ENCODE data around the gene HNF4A. TPM values are rescaled to one million over a fixed set of nuclear protein-coding genes. Genes with fewer than 3 reads are reported as not detected.
A peak's percentile ranks its signal among the peaks of the same experiment; 100 is the strongest.

Gene HNF4A
- total RNA-seq, 1 experiment from 2014 or later = 0.15 TPM

DNA sequence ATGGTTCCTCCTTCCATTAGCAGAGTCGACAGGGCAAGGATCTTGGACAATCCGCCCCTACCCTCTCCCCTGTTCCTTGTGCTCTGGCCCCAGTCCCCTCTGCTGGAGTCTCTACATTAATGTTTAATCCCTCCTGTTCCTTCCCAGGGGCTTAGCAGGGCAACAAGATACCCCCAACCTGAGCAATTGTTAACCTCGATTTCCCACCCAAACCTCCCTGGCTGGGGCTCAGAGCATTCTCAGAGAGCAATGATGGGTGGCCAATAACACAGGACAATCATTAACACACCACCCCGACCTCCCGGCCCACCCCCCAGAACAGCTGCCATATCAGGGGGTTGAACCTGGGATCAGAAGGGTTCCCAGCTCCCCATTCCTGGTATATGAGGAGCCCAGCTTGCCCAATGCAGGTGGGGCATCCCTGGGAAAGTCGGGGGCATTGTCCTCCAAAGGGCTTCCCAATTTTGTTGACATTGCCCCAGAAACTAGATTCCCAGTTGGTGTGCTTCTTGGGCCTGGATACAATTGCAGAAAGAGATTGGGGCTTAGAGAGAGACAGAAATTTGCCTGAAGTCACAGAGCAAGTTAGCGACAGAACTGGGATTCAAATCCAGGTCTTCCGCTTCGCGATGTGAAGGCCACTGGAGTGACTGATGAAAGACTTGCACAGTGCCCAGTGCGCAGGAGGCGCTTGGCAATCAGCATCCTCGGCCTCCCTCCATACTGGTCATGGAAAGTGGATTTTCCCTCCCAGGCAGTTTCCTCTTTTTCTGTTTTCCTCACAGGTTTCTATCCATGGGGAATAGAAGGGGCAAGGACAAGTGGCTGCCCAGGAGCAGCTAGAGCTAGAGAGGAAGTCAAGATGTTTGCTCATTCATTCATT is 60.6 kb downstream of the HNF4A start:
- TF ChIP-seq ETV6 (CRISPR knock-in tag; IDR thresholded peaks at IDR 0.05) = no peak
- TF ChIP-seq ZNF423 (CRISPR knock-in tag; IDR thresholded peaks at IDR 0.05) = no peak
- no peak for TF ChIP-seq ZNF281 (CRISPR knock-in tag; IDR thresholded peaks at IDR 0.05)
- no peak for TF ChIP-seq RORB (CRISPR knock-in tag; IDR thresholded peaks at IDR 0.05)
- TF ChIP-seq ZNF512 (CRISPR knock-in tag; IDR thresholded peaks at IDR 0.05; ENCODE audit: borderline replicate concordance) = no peak
- TF ChIP-seq OVOL2 (CRISPR knock-in tag; IDR thresholded peaks at IDR 0.05; ENCODE audit: borderline replicate concordance) = no peak
- Mint-ChIP-seq H3K27me3 (ENCODE audit: low read depth) (no peaks in the 10 kb centered on the region), H3K4me3 (no peak overlapping the region), H3K9me3 (no peaks in the 10 kb centered on the region), H3K27ac (no peak overlapping the region), H3K4me1 (no peaks in the 10 kb centered on the region), H3K36me3 (no peaks in the 10 kb centered on the region)
- ChIA-PET CTCF (interaction anchor here (1.3 kb wide), 1 partner anchor 105 kb away, joined by 4 read pairs; the partner anchor contains the start of gene FITM2), POLR2A (interaction anchor here (0.6 kb wide), 1 partner anchor 34 kb away, joined by 3 read pairs; no protein-coding TSS in a partner anchor)
- DNase-seq (ENCODE audit: low spot score) (no peak), ATAC-seq (no peak)

DNA sequence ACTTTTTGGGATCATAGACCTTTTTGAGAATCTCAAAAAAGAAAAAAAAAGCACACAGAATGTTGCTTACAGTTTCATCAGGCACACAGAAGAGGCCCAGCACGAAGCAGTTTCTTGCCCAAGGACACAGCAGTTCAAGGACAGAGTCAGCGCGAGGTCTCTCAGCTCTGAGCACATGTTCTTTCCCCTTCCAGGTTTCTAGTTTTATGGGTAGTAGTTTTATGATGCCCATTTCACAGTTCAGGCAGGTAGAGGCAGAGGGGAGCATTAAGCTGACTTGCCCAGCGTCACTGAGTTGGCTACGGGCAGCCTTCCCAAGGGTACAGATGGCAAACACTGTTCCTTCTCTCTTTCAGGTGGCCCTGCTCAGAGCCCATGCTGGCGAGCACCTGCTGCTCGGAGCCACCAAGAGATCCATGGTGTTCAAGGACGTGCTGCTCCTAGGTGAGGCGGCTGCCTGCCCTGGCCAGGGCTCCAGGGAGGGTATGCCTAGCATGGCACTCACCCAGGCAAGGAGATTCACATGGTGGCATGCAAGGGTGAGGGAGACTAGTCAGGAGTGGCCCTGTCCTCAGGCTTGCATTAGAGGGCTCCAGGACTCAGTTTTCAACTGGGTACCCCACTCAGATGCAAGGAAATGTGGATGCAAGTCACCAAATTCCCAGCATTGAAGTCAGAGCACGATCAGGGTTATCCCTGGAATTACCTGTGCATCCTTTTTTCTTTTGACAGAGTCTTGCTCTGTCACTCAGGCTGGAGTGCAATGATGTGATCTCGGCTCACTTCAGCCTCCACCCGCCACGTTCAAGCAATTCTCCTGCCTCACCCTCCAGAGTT is 62.8 kb downstream of the HNF4A start:
- Mint-ChIP-seq H3K27me3 (ENCODE audit: low read depth) (no peaks in the 10 kb centered on the region), H3K4me1 (no peaks in the 10 kb centered on the region), H3K27ac (no peak overlapping the region), H3K9me3 (no peaks in the 10 kb centered on the region), H3K4me3 (no peak overlapping the region), H3K36me3 (no peaks in the 10 kb centered on the region)
- ATAC-seq (no peak), DNase-seq (ENCODE audit: low spot score) (no peak)
- POLR2A ChIA-PET = no interaction called here
- TF ChIP-seq AFF4 (CRISPR knock-in tag; IDR thresholded peaks at IDR 0.05; ENCODE audit: borderline replicate concordance) (no peak), GABPB1 (CRISPR knock-in tag; IDR thresholded peaks at IDR 0.05) (peak; percentile 99)
- CTCF ChIA-PET = no interaction called here

GRCh38 chr20:44419131-44419844 is 63.8 kb downstream of the HNF4A start:
- POLR2A ChIA-PET = no interaction called here
- no peaks in the 10 kb centered on the region for H3K4me1 Mint-ChIP-seq
- CTCF ChIA-PET = interaction anchor here (0.6 to 0.8 kb wide), 3 partner anchors 189 to 207 kb away, joined by 3 to 4 read pairs (median 3); no protein-coding TSS in a partner anchor
- no peak overlapping the region for H3K27ac Mint-ChIP-seq
- no peak for ATAC-seq
- DNase-seq (ENCODE audit: low spot score) = no peak
- TF ChIP-seq GABPB1 (CRISPR knock-in tag; IDR thresholded peaks at IDR 0.05) = peak; percentile 88
- no peak for TF ChIP-seq RELA (CRISPR knock-in tag; IDR thresholded peaks at IDR 0.05; ENCODE audit: borderline replicate concordance)
- TF ChIP-seq ZNF425 (CRISPR knock-in tag; conservative IDR thresholded peaks at IDR 0.05) = no peak
- H3K4me3 Mint-ChIP-seq = no peak overlapping the region
- H3K9me3 Mint-ChIP-seq = no peaks in the 10 kb centered on the region
- H3K27me3 Mint-ChIP-seq (ENCODE audit: low read depth) = no peaks in the 10 kb centered on the region
- H3K36me3 Mint-ChIP-seq = no peaks in the 10 kb centered on the region
